K562 (cell line): Measurements from ENCODE around the gene CABP4. TPM values are rescaled to one million over a fixed set of nuclear protein-coding genes. Genes with fewer than 3 reads are reported as not detected.
A peak's percentile ranks its signal among the peaks of the same experiment; 100 is the strongest.

Experiments used
- ATAC-seq: fragments of 200-7000 bp; cut with Tn5 transposase; 3 replicates; pipeline ENCODE4 v1.9.1; 2020; ENCODE audit warnings: moderate library complexity
- BruUV-seq: library from RNA; stranded (reverse); fragments of 400-500 nt; replicated peaks from 2 replicates; lab custom pipeline; 2021; lab: Mats Ljungman, UMichigan
- CTCF ChIA-PET: fragments of 300-600 bp; formaldehyde crosslinking; extraction: SDS; loops from one replicate; lab custom pipeline; 2021; ENCODE audit warnings: low intra/inter-chr PET ratio; lab: Yijun Ruan, JAX
- POLR2A ChIA-PET: fragments of 300-600, 350-650 bp; sonication (Branson Sonifier 250); formaldehyde crosslinking; extraction: SDS; loops from one replicate; lab custom pipeline; 2021; ENCODE audit warnings: antibody characterized with exemption, inconsistent platforms; lab: Yijun Ruan, JAX
- DNase-seq, 4 experiments: peaks; one replicate each; pipeline versions ENCODE4 v3.0.0 to v3.0.0-alpha.2; 2011 to 2018; ENCODE audit warnings: low spot score in 3 of 4, mixed read lengths in 3 of 4; ENCODE audit errors: extremely low read depth in 1 of 4
- FAIRE-seq: peaks from 2 replicates; lab custom pipeline; 2011; peaks lifted over from hg19 to GRCh38; lab: Jason Lieb, UNC
- H2AFZ ChIP-seq: 2 replicates; pipeline ENCODE4 v1.6.0; 2011; ENCODE audit warnings: low read depth, low read length, control low read depth, inconsistent platforms
- H3K27ac ChIP-seq: fragments of 200-600 bp; 3 replicates; pipeline ENCODE4 v1.8.0; 2011; ENCODE audit warnings: low read depth, mild to moderate bottlenecking, control low read depth, inconsistent platforms, low read length, moderate library complexity, mixed read lengths; ENCODE audit errors: extremely low read depth
- H3K27me3 ChIP-seq, 2 experiments: fragments of 300-600 bp in 1 of 2; 2 replicates in 1 of 2; 3 replicates in 1 of 2; pipeline versions ENCODE4 v1.6.0 to v1.8.0; 2011; ENCODE audit warnings: inconsistent platforms in 2 of 2, low read length in 2 of 2, mild to moderate bottlenecking in 1 of 2, mixed read lengths in 1 of 2, moderate library complexity in 1 of 2; ENCODE audit not compliant: control insufficient read depth in 2 of 2, insufficient read depth in 2 of 2
- H3K36me3 ChIP-seq: fragments of 300-600 bp; 3 replicates; pipeline ENCODE4 v1.8.0; 2011; ENCODE audit warnings: mild to moderate bottlenecking, low read length, inconsistent platforms; ENCODE audit not compliant: control insufficient read depth, insufficient read depth
- H3K4me1 ChIP-seq, 2 experiments: fragments of 200-600 bp in 1 of 2; replicated peaks in 1 of 2; 2 replicates in 1 of 2; 3 replicates in 1 of 2; pipeline versions ENCODE4 v1.5.1 to v1.8.0; 2011; ENCODE audit warnings: inconsistent platforms in 2 of 2, low read length in 2 of 2, mild to moderate bottlenecking in 1 of 2, mixed read lengths in 1 of 2, moderate library complexity in 1 of 2; ENCODE audit not compliant: control insufficient read depth in 2 of 2, insufficient read depth in 2 of 2
- H3K4me2 ChIP-seq: 2 replicates; pipeline ENCODE4 v1.6.1; 2011; ENCODE audit warnings: low read length, control low read depth, inconsistent platforms, mixed read lengths; ENCODE audit not compliant: insufficient read depth
- H3K4me3 ChIP-seq: fragments of 200-600 bp; sonication (generic), shearing (Covaris generic); 2 replicates; pipeline ENCODE4 v1.5.1; 2016; ENCODE audit warnings: control low read depth, inconsistent platforms
- H3K79me2 ChIP-seq: fragments of 200-600 bp; 3 replicates; pipeline ENCODE4 v1.8.0; 2011; ENCODE audit warnings: low read length, inconsistent platforms; ENCODE audit not compliant: control insufficient read depth, insufficient read depth
- H3K9ac ChIP-seq, 2 experiments: 2 replicates each; pipeline versions ENCODE4 v1.6.0 to v1.6.1; 2011; ENCODE audit warnings: low read depth in 2 of 2, low read length in 2 of 2, control low read depth in 1 of 2, inconsistent platforms in 1 of 2, mild to moderate bottlenecking in 1 of 2, mixed read lengths in 1 of 2; ENCODE audit not compliant: insufficient read depth in 1 of 2
- H3K9me1 ChIP-seq: one replicate; pipeline ENCODE4 v1.6.0; 2011; ENCODE audit warnings: inconsistent platforms, mild to moderate bottlenecking, low read length, moderate library complexity; ENCODE audit not compliant: control insufficient read depth, insufficient read depth
- H3K9me3 ChIP-seq: replicated peaks from 2 replicates; pipeline ENCODE4 v1.5.1; 2011; ENCODE audit warnings: low read depth, low read length, inconsistent platforms; ENCODE audit not compliant: control insufficient read depth, insufficient read depth
- H4K20me1 ChIP-seq: replicated peaks from 2 replicates; pipeline ENCODE4 v1.6.1; 2011; ENCODE audit warnings: low read length, inconsistent platforms, mixed read lengths; ENCODE audit not compliant: control insufficient read depth, insufficient read depth
- ARID2 ChIP-seq: fragments of 450-650 bp; IDR thresholded peaks from 2 replicates; pipeline ENCODE4 v1.6.1; 2017; ENCODE audit warnings: antibody characterized with exemption, mild to moderate bottlenecking
- EHMT2 ChIP-seq: fragments of 450-650 bp; IDR thresholded peaks from 2 replicates; pipeline ENCODE4 v1.6.1; 2018; ENCODE audit warnings: antibody characterized with exemption
- HDAC3 ChIP-seq: fragments of 450-650 bp; IDR thresholded peaks from 2 replicates; pipeline ENCODE4 v1.6.1; 2018; ENCODE audit warnings: borderline replicate concordance, mild to moderate bottlenecking, moderate library complexity; ENCODE audit not compliant: partially characterized antibody
- HES1 ChIP-seq: fragments of 450-650 bp; IDR thresholded peaks from 2 replicates; pipeline ENCODE4 v1.6.1; 2016; ENCODE audit warnings: low read depth, mild to moderate bottlenecking, moderate library complexity
- MCM7 ChIP-seq, 2 experiments: fragments of 450-650 bp; IDR thresholded peaks; 2 replicates each; pipeline ENCODE4 v1.6.1; 2016 to 2018
- NEUROD1 ChIP-seq: fragments of 150-350 bp; IDR thresholded peaks from 2 replicates; pipeline ENCODE4 v1.6.1; 2014; ENCODE audit warnings: borderline replicate concordance, low read length, low read depth; ENCODE audit not compliant: partially characterized antibody
- RBM22 ChIP-seq: fragments of 200-400 bp; formaldehyde crosslinking; IDR thresholded peaks from 2 replicates; pipeline ENCODE4 v1.6.1; 2018; ENCODE audit warnings: low read length, low read depth; ENCODE audit not compliant: poor library complexity, severe bottlenecking
- SMAD2 ChIP-seq: fragments of 150-350 bp; IDR thresholded peaks from 2 replicates; pipeline ENCODE4 v1.6.1; 2014; ENCODE audit warnings: low read depth, mild to moderate bottlenecking, low read length
- SMARCC2 ChIP-seq: fragments of 450-650 bp; IDR thresholded peaks from 2 replicates; pipeline ENCODE4 v1.6.1; 2017; ENCODE audit warnings: antibody characterized with exemption, moderate library complexity, mild to moderate bottlenecking, low read depth
- ZBTB5 ChIP-seq: fragments of 450-650 bp; IDR thresholded peaks from 2 replicates; pipeline ENCODE4 v1.6.1; 2017; ENCODE audit warnings: antibody characterized with exemption
- ZEB2 ChIP-seq: fragments of 450-650 bp; IDR thresholded peaks from 2 replicates; pipeline ENCODE4 v1.6.1; 2016
- ZFX ChIP-seq: sonication (generic); formaldehyde crosslinking; IDR thresholded peaks from 2 replicates; pipeline ENCODE4 v1.8.0; 2022; ENCODE audit warnings: mild to moderate bottlenecking, missing genetic modification reagents, moderate library complexity
- ZKSCAN8 ChIP-seq: fragments of 200-800 bp; sonication (Bioruptor generic); IDR thresholded peaks from 2 replicates; pipeline ENCODE4 v1.6.1; 2016; ENCODE audit warnings: missing genetic modification characterization, missing compliant biosample characterization
- ZNF165 ChIP-seq: fragments of 250-450 bp; sonication (Bioruptor Pico); IDR thresholded peaks from 2 replicates; pipeline ENCODE4 v1.4.0; 2020; ENCODE audit warnings: borderline replicate concordance
- ZNF277 ChIP-seq: fragments of 250-450 bp; sonication (Bioruptor Pico); IDR thresholded peaks from 2 replicates; pipeline ENCODE4 v1.8.0; 2022; ENCODE audit warnings: inconsistent platforms, mild to moderate bottlenecking, moderate library complexity, borderline replicate concordance
- ZNF436 ChIP-seq: fragments of 250-450, 450-650 bp; sonication (Bioruptor Pico); formaldehyde crosslinking; IDR thresholded peaks from 2 replicates; pipeline ENCODE4 v1.7.0; 2020; ENCODE audit warnings: mild to moderate bottlenecking
- ZNF511 ChIP-seq: sonication (generic); formaldehyde crosslinking; IDR thresholded peaks from 2 replicates; pipeline ENCODE4 v1.8.0; 2022; ENCODE audit warnings: mild to moderate bottlenecking, missing genetic modification reagents
- ZNF780A ChIP-seq: fragments of 250-450 bp; sonication (Bioruptor Pico); IDR thresholded peaks from 2 replicates; pipeline ENCODE4 v1.5.0; 2021; ENCODE audit warnings: mild to moderate bottlenecking
- WGBS: fragments of 100-300 bp; shearing (Covaris generic); methylation state at CpG from one replicate; pipeline ENCODE4 v1.1.6; 2016; ENCODE audit warnings: low coverage, mixed read lengths; ENCODE audit not compliant: insufficient coverage; ENCODE audit errors: missing lambda C conversion rate; 5-methylcytosine and 5-hydroxymethylcytosine counted together
- in situ Hi-C: fragments of 300-500 bp; cut with MboI; formaldehyde crosslinking; loops from 4 replicates; pipeline ENCODE4 v1.15.0; 2018; ENCODE audit warnings: inconsistent platforms, mixed read lengths
- intact Hi-C: fragments of 100-400 bp; cut with micrococcal nuclease; formaldehyde crosslinking; loops from 2 replicates; pipeline ENCODE4 v1.14.2; 2022
- polyA plus RNA-seq, 8 experiments: library from polyadenylated mRNA; depleted of rRNA in 4 of 8; stranded (reverse) in 5 of 8; unstranded in 3 of 8; fragments of >200 nt; fragmentation: Nextera tagmentation in 2 of 8; fragmentation: Illumina TruSeq in 1 of 8; extraction: Ambion mirVana in 2 of 8; extraction: Trizol in 1 of 8; gene quantifications; 2 replicates each; pipeline versions ENCODE4 v1.2.1 to v1.2.3, GENCODE V29; 2011 to 2014; ENCODE audit warnings: inconsistent platforms in 1 of 8, missing spikeins in 1 of 8
- total RNA-seq, 7 experiments: library from RNA; depleted of rRNA in 6 of 7; stranded (reverse); fragments of >200 nt in 6 of 7; fragmentation: Illumina TruSeq in 2 of 7; extraction: Trizol in 2 of 7; gene quantifications; 2 replicates each; pipeline versions ENCODE4 v1.2.1 to v1.2.3, GENCODE V29; 2011 to 2021; ENCODE audit warnings: low replicate concordance in 1 of 7

The CABP4 gene
- total and polyA plus RNA-seq, 9 of the 15 experiments (the other 6 are each of a cell fraction or from before 2014, with no cell fraction given): 0.11 TPM; not detected in 8

GRCh38 chr11:67463186-67463585, 8.0 kb downstream of the CABP4 start (continued):
- TF ChIP-seq HES1: no peak
- TF ChIP-seq ZNF277 (CRISPR knock-in tag): no peak
- TF ChIP-seq ZNF780A: no peak
- no peak for TF ChIP-seq EHMT2
- no peak for TF ChIP-seq RBM22
- TF ChIP-seq ARID2: no peak
- peak; percentile 73 for TF ChIP-seq ZEB2
- TF ChIP-seq ZNF436 (CRISPR knock-in tag): no peak

GRCh38 chr11:67463680-67464410, 8.7 kb downstream of the CABP4 start:
- CTCF ChIA-PET: no interaction called here
- peaks cover 20 to 48% of the 10 kb centered on the region in 2 experiments; a peak in 4 of 5 replicates for H3K4me1 ChIP-seq
- WGBS: 19% methylated on average over 19 of the region's 20 CpGs
- no peaks in the 10 kb centered on the region for H3K27me3 ChIP-seq
- peak overlapping the region; percentile 86 for H3K27ac ChIP-seq
- in situ Hi-C loops (no loop called here), intact Hi-C loops (no loop called here)
- H3K9ac ChIP-seq: peak overlapping the region; percentile 78 to 87
- FAIRE-seq (no peak), ATAC-seq (peak; percentile 75), DNase-seq (peak; percentile 73 to 86 (median 80))
- no peaks in the 10 kb centered on the region for H4K20me1 ChIP-seq
- TSS peak; percentile 84 for BruUV-seq
- H2AFZ ChIP-seq: peak overlapping the region; percentile 84
- peaks cover 12% of the 10 kb centered on the region for H3K79me2 ChIP-seq
- no peaks in the 10 kb centered on the region for H3K9me3 ChIP-seq
- peak overlapping the region; percentile 80 for H3K4me2 ChIP-seq
- H3K36me3 ChIP-seq: no peaks in the 10 kb centered on the region
- H3K4me3 ChIP-seq: peak overlapping the region; percentile 75
- POLR2A ChIA-PET: interaction anchor here (0.6 to 1.8 kb wide), 4 partner anchors 12 to 36 kb away, joined by 4 to 5 read pairs (median 4); partner anchors contain the start of gene RPS6KB2
- H3K9me1 ChIP-seq: no peaks in the 10 kb centered on the region
- TF ChIP-seq ZFX (CRISPR knock-in tag) (no peak; the same call in none of the 2 replicates), SMARCC2 (no peak), NEUROD1 (no peak), SMAD2 (no peak), ZBTB5 (no peak), HDAC3 (no peak), ZNF511 (CRISPR knock-in tag) (peak; percentile 43; the same call in 1 of the 2 replicates), ZKSCAN8 (CRISPR knock-in tag) (peak; percentile 62; the same call in 1 of the 2 replicates), MCM7 (IDR thresholded peaks at IDR 0.05) (no peak), ZNF165 (CRISPR knock-in tag) (0 out of 2 replicates have a peak, but pooled peaks have one; percentile 53)
